ENCODE measurements around the gene HNF1B.
"Not testable (repeated sequence)": the region's sequence is repeated elsewhere in the genome, so short reads cannot be mapped to it uniquely, and the experiment has no call there.

Gene HNF1B

GRCh38 chr17:37744961-37745800 lies at the start of gene HNF1B:
HNF1B (minus strand) TSS chr17:37745059; CDS start chr17:37744884, 175 bp downstream.
- no peak within 1 kb of the TSS for H3K27ac Mint-ChIP-seq

GRCh38 chr17:37792787-37793186 lies 47.9 kb upstream of the HNF1B start:
- Mint-ChIP-seq H3K27ac (no peak overlapping the region), H3K36me3 (no peaks in the 10 kb centered on the region), H3K9me3 (no peaks in the 10 kb centered on the region), H3K27me3 (peaks cover 10% of the 10 kb centered on the region), H3K4me1 (no peaks in the 10 kb centered on the region), H3K4me3 (no peak overlapping the region)

More at GRCh38 chr17:37744961-37745800, at the start of gene HNF1B:
- H3K36me3 Mint-ChIP-seq: no peaks in the 10 kb centered on the region
- H3K9me3 Mint-ChIP-seq: no peaks in the 10 kb centered on the region
- H3K4me1 Mint-ChIP-seq: peaks cover 23% of the 10 kb centered on the region
- peaks cover 42% of the 10 kb centered on the region for H3K27me3 Mint-ChIP-seq
- H3K4me3 Mint-ChIP-seq: peak within 1 kb of the TSS; percentile 72

- H3K9me3 Mint-ChIP-seq: no peaks in the 10 kb centered on the region
- no peak overlapping the region for H3K27ac Mint-ChIP-seq
- peaks cover 11% of the 10 kb centered on the region for H3K27me3 Mint-ChIP-seq
- H3K4me3 Mint-ChIP-seq: no peak overlapping the region
- H3K36me3 Mint-ChIP-seq: no peaks in the 10 kb centered on the region
- H3K4me1 Mint-ChIP-seq: no peaks in the 10 kb centered on the region
Measured at GRCh38 chr17:37791447-37792399, 46.9 kb upstream of the HNF1B start.

- Mint-ChIP-seq H3K4me1 (no peaks in the 10 kb centered on the region), H3K4me3 (no peak overlapping the region), H3K27ac (no peak overlapping the region), H3K27me3 (peaks cover 11% of the 10 kb centered on the region), H3K9me3 (no peaks in the 10 kb centered on the region), H3K36me3 (no peaks in the 10 kb centered on the region)
Measured at GRCh38 chr17:37789771-37790541, 45.1 kb upstream of the HNF1B start.

GRCh38 chr17:37789021-37789565 lies 44.2 kb upstream of the HNF1B start:
- Mint-ChIP-seq H3K27me3 (peaks cover 11% of the 10 kb centered on the region), H3K27ac (no peak overlapping the region)

GRCh38 chr17:37788526-37788925 lies 43.7 kb upstream of the HNF1B start:
- Mint-ChIP-seq H3K27ac (no peak overlapping the region), H3K36me3 (no peaks in the 10 kb centered on the region), H3K4me3 (no peak overlapping the region), H3K27me3 (peaks cover 11% of the 10 kb centered on the region), H3K9me3 (no peaks in the 10 kb centered on the region), H3K4me1 (no peaks in the 10 kb centered on the region)

More at GRCh38 chr17:37789021-37789565, 44.2 kb upstream of the HNF1B start:
- Mint-ChIP-seq H3K4me1 (no peaks in the 10 kb centered on the region), H3K36me3 (no peaks in the 10 kb centered on the region), H3K9me3 (no peaks in the 10 kb centered on the region), H3K4me3 (no peak overlapping the region)

GRCh38 chr17:37787055-37787757 lies 42.3 kb upstream of the HNF1B start:
- Mint-ChIP-seq H3K27ac (no peak overlapping the region), H3K4me3 (no peak overlapping the region), H3K4me1 (no peaks in the 10 kb centered on the region), H3K9me3 (no peaks in the 10 kb centered on the region), H3K36me3 (no peaks in the 10 kb centered on the region), H3K27me3 (peaks cover 11% of the 10 kb centered on the region)

GRCh38 chr17:37786481-37786880 lies 41.6 kb upstream of the HNF1B start:
- Mint-ChIP-seq H3K36me3 (no peaks in the 10 kb centered on the region), H3K4me1 (no peaks in the 10 kb centered on the region), H3K27me3 (peaks cover 11% of the 10 kb centered on the region), H3K4me3 (no peak overlapping the region), H3K27ac (no peak overlapping the region), H3K9me3 (no peaks in the 10 kb centered on the region)

- H3K36me3 Mint-ChIP-seq, H3K4me3 Mint-ChIP-seq, H3K27me3 Mint-ChIP-seq, H3K9me3 Mint-ChIP-seq, H3K27ac Mint-ChIP-seq, H3K4me1 Mint-ChIP-seq: not testable (repeated sequence)
Measured at GRCh38 chr17:37782460-37782859, 37.6 kb upstream of the HNF1B start.

- Mint-ChIP-seq H3K27me3 (no peaks in the 10 kb centered on the region), H3K27ac (no peak overlapping the region), H3K9me3 (no peaks in the 10 kb centered on the region), H3K4me3 (no peak overlapping the region), H3K4me1 (no peaks in the 10 kb centered on the region), H3K36me3 (no peaks in the 10 kb centered on the region)
Measured at GRCh38 chr17:37781451-37781850, 36.6 kb upstream of the HNF1B start.

- no peak overlapping the region for H3K27ac Mint-ChIP-seq
- no peaks in the 10 kb centered on the region for H3K36me3 Mint-ChIP-seq
- peaks cover 3% of the 10 kb centered on the region for H3K4me1 Mint-ChIP-seq
- H3K4me3 Mint-ChIP-seq: no peak overlapping the region
- H3K27me3 Mint-ChIP-seq: no peaks in the 10 kb centered on the region
- no peaks in the 10 kb centered on the region for H3K9me3 Mint-ChIP-seq
Measured at GRCh38 chr17:37779554-37779953, 34.7 kb upstream of the HNF1B start.

GRCh38 chr17:37774504-37774903 lies 29.6 kb upstream of the HNF1B start:
- Mint-ChIP-seq H3K27me3 (peaks cover 3% of the 10 kb centered on the region), H3K4me1 (peaks cover 10% of the 10 kb centered on the region), H3K27ac (peak overlapping the region; percentile 67), H3K4me3 (peak overlapping the region; percentile 8), H3K36me3 (no peaks in the 10 kb centered on the region), H3K9me3 (no peaks in the 10 kb centered on the region)

GRCh38 chr17:37772982-37773381 lies 28.1 kb upstream of the HNF1B start:
- Mint-ChIP-seq H3K4me3 (no peak overlapping the region), H3K27me3 (peaks cover 3% of the 10 kb centered on the region), H3K27ac (no peak overlapping the region), H3K9me3 (no peaks in the 10 kb centered on the region), H3K36me3 (no peaks in the 10 kb centered on the region), H3K4me1 (peaks cover 10% of the 10 kb centered on the region)

- H3K4me3 Mint-ChIP-seq: no peak overlapping the region
- H3K36me3 Mint-ChIP-seq: no peaks in the 10 kb centered on the region
- H3K27ac Mint-ChIP-seq: no peak overlapping the region
- no peaks in the 10 kb centered on the region for H3K9me3 Mint-ChIP-seq
- H3K27me3 Mint-ChIP-seq: peaks cover 3% of the 10 kb centered on the region
- peaks cover 10% of the 10 kb centered on the region for H3K4me1 Mint-ChIP-seq
Measured at GRCh38 chr17:37770631-37771518, 26.0 kb upstream of the HNF1B start.
